WTC11 (cell line): ENCODE data around the gene SAFB2. TPM values are rescaled to one million over a fixed set of nuclear protein-coding genes. Genes with fewer than 3 reads are reported as not detected.

Experiments
- ATAC-seq: fragments of 200-7000 bp; cut with Tn5 transposase; 2 replicates; pipeline ENCODE4 v1.10.0; 2021; ENCODE audit warnings: mild to moderate bottlenecking, moderate library complexity
- CTCF ChIA-PET: fragments of 300-600 bp; sonication (Branson Sonifier 250); formaldehyde crosslinking; loops from one replicate; lab custom pipeline; 2021; ENCODE audit warnings: antibody characterized with exemption; lab: Charles Lee
- POLR2A ChIA-PET: fragments of 350-600 bp; sonication (Branson Sonifier 250); formaldehyde crosslinking; loops from one replicate; lab custom pipeline; 2021; ENCODE audit warnings: antibody characterized with exemption; lab: Charles Lee
- DNase-seq: peaks from one replicate; pipeline ENCODE4 v3.0.0; 2021; ENCODE audit warnings: low spot score
- H3K27ac Mint-ChIP-seq: 2 replicates; pipeline ENCODE4 v1.8.0; 2021; ENCODE audit warnings: mixed read lengths
- H3K27me3 Mint-ChIP-seq: 2 replicates; pipeline ENCODE4 v1.8.0; 2021; ENCODE audit warnings: low read depth, mild to moderate bottlenecking, moderate library complexity, mixed read lengths
- H3K36me3 Mint-ChIP-seq: 2 replicates; pipeline ENCODE4 v1.8.0; 2021; ENCODE audit warnings: mixed read lengths
- H3K4me1 Mint-ChIP-seq: 2 replicates; pipeline ENCODE4 v1.8.0; 2022; ENCODE audit warnings: mixed read lengths
- H3K4me3 Mint-ChIP-seq: 2 replicates; pipeline ENCODE4 v1.8.0; 2021; ENCODE audit warnings: mild to moderate bottlenecking, moderate library complexity, mixed read lengths
- H3K9me3 Mint-ChIP-seq: 2 replicates; pipeline ENCODE4 v1.8.0; 2021; ENCODE audit warnings: mixed read lengths
- CBFB ChIP-seq: sonication (generic); formaldehyde crosslinking; IDR thresholded peaks from 2 replicates; pipeline ENCODE4 v1.8.1; 2022; ENCODE audit warnings: mild to moderate bottlenecking, low read depth, missing genetic modification reagents
- E2F1 ChIP-seq: sonication (generic); formaldehyde crosslinking; IDR thresholded peaks from 2 replicates; pipeline ENCODE4 v1.8.0; 2022; ENCODE audit warnings: mild to moderate bottlenecking, missing genetic modification reagents
- ELF4 ChIP-seq: sonication (generic); formaldehyde crosslinking; IDR thresholded peaks from 2 replicates; pipeline ENCODE4 v1.8.1; 2022; ENCODE audit warnings: low read depth, mild to moderate bottlenecking, moderate library complexity, missing genetic modification reagents
- ETV6 ChIP-seq: sonication (generic); formaldehyde crosslinking; IDR thresholded peaks from 2 replicates; pipeline ENCODE4 v1.8.1; 2022; ENCODE audit warnings: mild to moderate bottlenecking, missing genetic modification reagents
- FOXK1 ChIP-seq: sonication (generic); formaldehyde crosslinking; IDR thresholded peaks from 2 replicates; pipeline ENCODE4 v1.8.0; 2022; ENCODE audit warnings: mild to moderate bottlenecking, moderate library complexity, missing genetic modification reagents
- GTF2I ChIP-seq: fragments of 250-450 bp; sonication (Bioruptor Pico); conservative IDR thresholded peaks from 2 replicates; pipeline ENCODE4 v1.4.0; 2021; ENCODE audit warnings: mild to moderate bottlenecking
- NFATC4 ChIP-seq: fragments of 250-450 bp; sonication (Bioruptor Pico); IDR thresholded peaks from 2 replicates; pipeline ENCODE4 v1.9.0; 2021; ENCODE audit warnings: mild to moderate bottlenecking
- NFYB ChIP-seq: sonication (generic); formaldehyde crosslinking; conservative IDR thresholded peaks from 2 replicates; pipeline ENCODE4 v1.8.0; 2022; ENCODE audit warnings: low read depth, missing genetic modification reagents
- NR3C1 ChIP-seq: sonication (generic); formaldehyde crosslinking; conservative IDR thresholded peaks from 2 replicates; pipeline ENCODE4 v1.8.1; 2023; ENCODE audit warnings: low read depth, mild to moderate bottlenecking, missing genetic modification reagents
- PRRX2 ChIP-seq: fragments of 250-450 bp; sonication (Bioruptor Pico); IDR thresholded peaks from 2 replicates; pipeline ENCODE4 v1.8.0; 2021; ENCODE audit warnings: mild to moderate bottlenecking
- RELA ChIP-seq: sonication (generic); formaldehyde crosslinking; IDR thresholded peaks from 2 replicates; pipeline ENCODE4 v1.8.1; 2022; ENCODE audit warnings: missing genetic modification reagents, mild to moderate bottlenecking, borderline replicate concordance
- RORB ChIP-seq: fragments of 250-450 bp; sonication (Bioruptor Pico); IDR thresholded peaks from 2 replicates; pipeline ENCODE4 v1.9.0; 2021; ENCODE audit warnings: mild to moderate bottlenecking
- SMAD3 ChIP-seq: sonication (generic); formaldehyde crosslinking; IDR thresholded peaks from 2 replicates; pipeline ENCODE4 v1.8.0; 2022; ENCODE audit warnings: missing genetic modification reagents, mild to moderate bottlenecking, borderline replicate concordance
- TP53 ChIP-seq: sonication (generic); formaldehyde crosslinking; IDR thresholded peaks from 2 replicates; pipeline ENCODE4 v1.8.1; 2023; ENCODE audit warnings: mild to moderate bottlenecking, missing genetic modification reagents
- ZBTB21 ChIP-seq: sonication (generic); formaldehyde crosslinking; IDR thresholded peaks from 2 replicates; pipeline ENCODE4 v1.8.1; 2023; ENCODE audit warnings: mild to moderate bottlenecking, missing genetic modification reagents, borderline replicate concordance
- ZBTB43 ChIP-seq: sonication (generic); formaldehyde crosslinking; IDR thresholded peaks from 2 replicates; pipeline ENCODE4 v1.8.1; 2023; ENCODE audit warnings: mild to moderate bottlenecking, missing genetic modification reagents
- ZNF416 ChIP-seq: fragments of 250-450 bp; sonication (Bioruptor Pico); IDR thresholded peaks from 2 replicates; pipeline ENCODE4 v1.9.0; 2021; ENCODE audit warnings: mild to moderate bottlenecking, inconsistent platforms
- total RNA-seq: library from RNA; stranded (reverse); gene quantifications from 3 replicates; pipeline ENCODE4 v1.2.3, GENCODE V29; 2021
- TF ChIP-seq, protein P1 (sequence below): sonication (generic); formaldehyde crosslinking; IDR thresholded peaks from 2 replicates; pipeline ENCODE4 v1.8.1; 2022; ENCODE audit warnings: mild to moderate bottlenecking, moderate library complexity, missing genetic modification reagents
- TF ChIP-seq, protein P2 (sequence below): sonication (generic); formaldehyde crosslinking; IDR thresholded peaks from 2 replicates; pipeline ENCODE4 v1.8.1; 2023; ENCODE audit warnings: mild to moderate bottlenecking, missing genetic modification reagents, borderline replicate concordance
- TF ChIP-seq, protein P3 (sequence below): sonication (generic); formaldehyde crosslinking; IDR thresholded peaks from 2 replicates; pipeline ENCODE4 v1.8.1; 2022; ENCODE audit warnings: mild to moderate bottlenecking, missing genetic modification reagents, moderate library complexity, borderline replicate concordance

Gene SAFB2
- total RNA-seq, 1 experiment from 2014 or later = 100 TPM

DNA sequence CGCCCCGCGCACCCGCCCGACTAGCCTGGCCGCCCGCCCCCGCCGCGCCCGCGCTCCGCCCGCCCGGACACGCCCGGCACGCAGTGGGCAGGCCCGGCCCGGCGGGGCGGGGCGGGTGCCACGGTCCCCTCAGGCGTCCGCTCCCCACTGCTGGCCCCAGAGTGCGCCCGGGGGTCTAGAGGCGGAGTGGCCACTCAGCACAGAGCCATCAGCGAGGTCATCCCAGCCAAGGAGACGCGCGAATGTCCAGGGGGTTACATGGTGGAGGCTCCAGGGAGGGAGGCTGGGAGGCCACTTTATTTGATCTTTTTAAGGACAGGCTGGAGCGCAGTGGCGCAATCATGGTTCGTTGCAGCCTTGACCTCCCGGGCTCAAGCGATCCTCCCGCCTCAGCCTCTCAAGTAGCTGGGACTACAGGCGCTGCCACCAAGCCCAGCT is 54.6 kb downstream of the SAFB2 start:
- TF ChIP-seq ZNF416 (CRISPR knock-in tag) = no peak
- TF ChIP-seq ELF4 = no peak
- TF ChIP-seq GTF2I (CRISPR knock-in tag) = 0 out of 2 replicates have a peak, but pooled peaks have one; percentile 30
- TF ChIP-seq SMAD3 (CRISPR knock-in tag) = no peak
- no peak for TF ChIP-seq E2F1 (CRISPR knock-in tag)
- TF ChIP-seq, protein P1, sequence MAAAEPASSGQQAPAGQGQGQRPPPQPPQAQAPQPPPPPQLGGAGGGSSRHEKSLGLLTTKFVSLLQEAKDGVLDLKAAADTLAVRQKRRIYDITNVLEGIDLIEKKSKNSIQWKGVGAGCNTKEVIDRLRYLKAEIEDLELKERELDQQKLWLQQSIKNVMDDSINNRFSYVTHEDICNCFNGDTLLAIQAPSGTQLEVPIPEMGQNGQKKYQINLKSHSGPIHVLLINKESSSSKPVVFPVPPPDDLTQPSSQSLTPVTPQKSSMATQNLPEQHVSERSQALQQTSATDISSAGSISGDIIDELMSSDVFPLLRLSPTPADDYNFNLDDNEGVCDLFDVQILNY = 0 out of 2 replicates have a peak, but pooled peaks have one; percentile 10
- TF ChIP-seq ETV6 (CRISPR knock-in tag) = no peak
- TF ChIP-seq ZBTB21 (CRISPR knock-in tag) = no peak
- no peak for TF ChIP-seq RELA (CRISPR knock-in tag)
- 0 out of 2 replicates have a peak, but pooled peaks have one; percentile 6 for TF ChIP-seq CBFB (CRISPR knock-in tag)
- TF ChIP-seq TP53 = no peak
- TF ChIP-seq, protein P2, sequence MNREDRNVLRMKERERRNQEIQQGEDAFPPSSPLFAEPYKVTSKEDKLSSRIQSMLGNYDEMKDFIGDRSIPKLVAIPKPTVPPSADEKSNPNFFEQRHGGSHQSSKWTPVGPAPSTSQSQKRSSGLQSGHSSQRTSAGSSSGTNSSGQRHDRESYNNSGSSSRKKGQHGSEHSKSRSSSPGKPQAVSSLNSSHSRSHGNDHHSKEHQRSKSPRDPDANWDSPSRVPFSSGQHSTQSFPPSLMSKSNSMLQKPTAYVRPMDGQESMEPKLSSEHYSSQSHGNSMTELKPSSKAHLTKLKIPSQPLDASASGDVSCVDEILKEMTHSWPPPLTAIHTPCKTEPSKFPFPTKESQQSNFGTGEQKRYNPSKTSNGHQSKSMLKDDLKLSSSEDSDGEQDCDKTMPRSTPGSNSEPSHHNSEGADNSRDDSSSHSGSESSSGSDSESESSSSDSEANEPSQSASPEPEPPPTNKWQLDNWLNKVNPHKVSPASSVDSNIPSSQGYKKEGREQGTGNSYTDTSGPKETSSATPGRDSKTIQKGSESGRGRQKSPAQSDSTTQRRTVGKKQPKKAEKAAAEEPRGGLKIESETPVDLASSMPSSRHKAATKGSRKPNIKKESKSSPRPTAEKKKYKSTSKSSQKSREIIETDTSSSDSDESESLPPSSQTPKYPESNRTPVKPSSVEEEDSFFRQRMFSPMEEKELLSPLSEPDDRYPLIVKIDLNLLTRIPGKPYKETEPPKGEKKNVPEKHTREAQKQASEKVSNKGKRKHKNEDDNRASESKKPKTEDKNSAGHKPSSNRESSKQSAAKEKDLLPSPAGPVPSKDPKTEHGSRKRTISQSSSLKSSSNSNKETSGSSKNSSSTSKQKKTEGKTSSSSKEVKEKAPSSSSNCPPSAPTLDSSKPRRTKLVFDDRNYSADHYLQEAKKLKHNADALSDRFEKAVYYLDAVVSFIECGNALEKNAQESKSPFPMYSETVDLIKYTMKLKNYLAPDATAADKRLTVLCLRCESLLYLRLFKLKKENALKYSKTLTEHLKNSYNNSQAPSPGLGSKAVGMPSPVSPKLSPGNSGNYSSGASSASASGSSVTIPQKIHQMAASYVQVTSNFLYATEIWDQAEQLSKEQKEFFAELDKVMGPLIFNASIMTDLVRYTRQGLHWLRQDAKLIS (CRISPR knock-in tag) = no peak
- no peak for TF ChIP-seq ZBTB43 (CRISPR knock-in tag)
- no peak for TF ChIP-seq FOXK1 (CRISPR knock-in tag)
- TF ChIP-seq RORB (CRISPR knock-in tag) = no peak
- Mint-ChIP-seq H3K27ac (no peak overlapping the region), H3K9me3 (peaks cover 13% of the 10 kb centered on the region; the same call in 1 of the 2 replicates), H3K4me1 (no peaks in the 10 kb centered on the region), H3K27me3 (peaks cover 16% of the 10 kb centered on the region), H3K36me3 (no peaks in the 10 kb centered on the region), H3K4me3 (peak overlapping the region; percentile 48; the same call in 1 of the 2 replicates)
- DNase-seq (no peak), ATAC-seq (no peak; the same call in 1 of the 2 replicates)
- POLR2A ChIA-PET = interaction anchor here (0.7 kb wide), 1 partner anchor 56 kb away, joined by 3 read pairs; no protein-coding TSS in a partner anchor
- CTCF ChIA-PET = interaction anchor here (0.6 to 1.6 kb wide), 26 partner anchors 9 to 971 kb away, joined by 3 to 23 read pairs (median 4); partner anchors contain the start of genes SAFB and SAFB2

DNA sequence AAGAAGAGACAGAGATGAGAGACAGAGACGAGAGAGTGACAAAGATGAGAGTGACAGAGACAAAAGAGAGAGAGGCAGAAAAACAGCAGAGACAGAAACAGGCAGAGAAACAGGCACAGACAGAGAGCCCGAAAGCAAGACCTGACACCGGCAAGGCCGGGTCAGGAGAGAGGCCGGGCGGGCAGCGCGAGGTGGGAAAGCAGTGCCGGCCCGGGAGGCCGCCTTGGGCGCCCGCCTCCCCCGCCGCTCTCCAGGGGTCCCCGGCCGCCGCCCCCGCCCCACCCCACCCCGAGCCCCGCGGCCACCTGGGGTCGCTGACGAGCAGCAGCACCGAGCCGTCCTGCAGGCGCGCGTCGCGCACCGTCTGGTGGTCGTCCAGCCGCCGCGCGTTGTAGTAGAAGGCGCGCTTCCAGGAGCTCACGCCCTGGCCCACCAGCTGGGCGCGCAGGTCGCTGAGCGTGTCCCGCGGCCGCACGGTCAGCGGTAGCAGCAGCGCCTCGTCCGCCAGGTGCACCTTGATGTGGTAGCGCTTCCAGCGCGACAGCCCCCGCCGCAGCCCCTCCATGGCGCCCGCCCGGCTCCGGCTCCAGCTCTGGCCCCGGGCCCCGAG is 55.1 kb downstream of the SAFB2 start, which contains the start of gene TINCR:
Gene TINCR (minus strand): TSS at position 594 of the 610 bp plus-strand sequence.
- Mint-ChIP-seq H3K27me3 (peaks cover 16% of the 10 kb centered on the region), H3K4me3 (peak within 1 kb of the TSS; percentile 52), H3K36me3 (no peaks in the 10 kb centered on the region), H3K9me3 (peaks cover 13% of the 10 kb centered on the region; the same call in 1 of the 2 replicates), H3K27ac (no peak within 1 kb of the TSS), H3K4me1 (no peaks in the 10 kb centered on the region)
- ATAC-seq (peak; percentile 81), DNase-seq (peak; percentile 64)
- no peak for TF ChIP-seq NFATC4
- TF ChIP-seq, protein P3, sequence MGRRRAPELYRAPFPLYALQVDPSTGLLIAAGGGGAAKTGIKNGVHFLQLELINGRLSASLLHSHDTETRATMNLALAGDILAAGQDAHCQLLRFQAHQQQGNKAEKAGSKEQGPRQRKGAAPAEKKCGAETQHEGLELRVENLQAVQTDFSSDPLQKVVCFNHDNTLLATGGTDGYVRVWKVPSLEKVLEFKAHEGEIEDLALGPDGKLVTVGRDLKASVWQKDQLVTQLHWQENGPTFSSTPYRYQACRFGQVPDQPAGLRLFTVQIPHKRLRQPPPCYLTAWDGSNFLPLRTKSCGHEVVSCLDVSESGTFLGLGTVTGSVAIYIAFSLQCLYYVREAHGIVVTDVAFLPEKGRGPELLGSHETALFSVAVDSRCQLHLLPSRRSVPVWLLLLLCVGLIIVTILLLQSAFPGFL = no peak
- TF ChIP-seq PRRX2 (CRISPR knock-in tag) = no peak
- TF ChIP-seq NFYB = no peak
- TF ChIP-seq NR3C1 = 0 out of 2 replicates have a peak, but pooled peaks have one; percentile 46
- TF ChIP-seq RELA (CRISPR knock-in tag) = no peak
- TF ChIP-seq, protein P1 = 0 out of 2 replicates have a peak, but pooled peaks have one; percentile 27
- TF ChIP-seq FOXK1 (CRISPR knock-in tag) = 0 out of 2 replicates have a peak, but pooled peaks have one; percentile 28
- POLR2A ChIA-PET = no interaction called here
- CTCF ChIA-PET = interaction anchor here (0.6 to 1.6 kb wide), 26 partner anchors 8 to 970 kb away, joined by 3 to 23 read pairs (median 4); partner anchors contain the start of genes SAFB and SAFB2
